Lower lobe of right lung (tissue), 2 donors: ENCODE data around the gene ASTL. TPM values are rescaled to one million over a fixed set of nuclear protein-coding genes. Genes with fewer than 3 reads are reported as not detected.

Source experiments
- ATAC-seq, 2 donors: fragments of 200-7000 bp; cut with Tn5 transposase; one replicate each; pipeline ENCODE4 v1.9.1; 2020 to 2022; ENCODE audit warnings: mild to moderate bottlenecking in 2 of 2, moderate library complexity in 2 of 2
- DNase-seq: peaks from one replicate; pipeline ENCODE4 v3.0.0-alpha.2; 2020
- H3K27ac ChIP-seq: fragments of 200-600 bp; one replicate; pipeline ENCODE4 v1.8.0; 2022
- H3K27me3 ChIP-seq: fragments of 200-600 bp; one replicate; pipeline ENCODE4 v1.8.0; 2022; ENCODE audit warnings: low read depth
- H3K36me3 ChIP-seq: fragments of 200-600 bp; one replicate; pipeline ENCODE4 v1.8.0; 2022; ENCODE audit warnings: mild to moderate bottlenecking
- H3K4me1 ChIP-seq: fragments of 200-600 bp; one replicate; pipeline ENCODE4 v1.8.0; 2022
- H3K4me3 ChIP-seq: fragments of 200-600 bp; one replicate; pipeline ENCODE4 v1.8.0; 2022; ENCODE audit warnings: mild to moderate bottlenecking
- H3K9me3 ChIP-seq: fragments of 200-600 bp; one replicate; pipeline ENCODE4 v1.8.0; 2022
- CTCF ChIP-seq: fragments of 200-600 bp; IDR thresholded peaks from one replicate; pipeline ENCODE4 v1.8.0; 2022; ENCODE audit warnings: antibody characterized with exemption, mild to moderate bottlenecking
- intact Hi-C: fragments of 100-400 bp; cut with DNase I; formaldehyde crosslinking; loops from one replicate; pipeline ENCODE4 v1.11.0; 2022
- total RNA-seq: library from RNA; stranded (reverse); fragmentation: NEBNext Ultra II Directional; extraction: Animal tissue kit (Norgen Biotek cat#: 25700); gene quantifications from one replicate; pipeline ENCODE4 v1.2.1, GENCODE V29; 2021
- donor health status: DM: no; HTN: yes; CAD: no; lungs with severe emphysema.

The ASTL gene
- total RNA-seq, 1 donor from 2014 or later: not detected

GRCh38 chr2:96120991-96121390, 17.3 kb downstream of the ASTL start:
- peaks cover 28% of the 10 kb centered on the region for H3K27me3 ChIP-seq
- no peak for ATAC-seq
- TF ChIP-seq CTCF: no peak
- no peaks in the 10 kb centered on the region for H3K36me3 ChIP-seq
- H3K4me1 ChIP-seq: peaks cover 10% of the 10 kb centered on the region
- no peak overlapping the region for H3K4me3 ChIP-seq
- intact Hi-C loops: no loop called here
- no peaks in the 10 kb centered on the region for H3K9me3 ChIP-seq
- DNase-seq: no peak
- no peak overlapping the region for H3K27ac ChIP-seq

- intact Hi-C loops: no loop called here
- Histone ChIP-seq H3K4me3 (no peak overlapping the region), H3K27me3 (peaks cover 36% of the 10 kb centered on the region), H3K27ac (no peak overlapping the region), H3K36me3 (no peaks in the 10 kb centered on the region), H3K9me3 (no peaks in the 10 kb centered on the region), H3K4me1 (peaks cover 13% of the 10 kb centered on the region)
- no peak for DNase-seq
- no peak for TF ChIP-seq CTCF
- ATAC-seq: no peak
Measured at GRCh38 chr2:96120091-96120720, 18.1 kb downstream of the ASTL start.

DNA sequence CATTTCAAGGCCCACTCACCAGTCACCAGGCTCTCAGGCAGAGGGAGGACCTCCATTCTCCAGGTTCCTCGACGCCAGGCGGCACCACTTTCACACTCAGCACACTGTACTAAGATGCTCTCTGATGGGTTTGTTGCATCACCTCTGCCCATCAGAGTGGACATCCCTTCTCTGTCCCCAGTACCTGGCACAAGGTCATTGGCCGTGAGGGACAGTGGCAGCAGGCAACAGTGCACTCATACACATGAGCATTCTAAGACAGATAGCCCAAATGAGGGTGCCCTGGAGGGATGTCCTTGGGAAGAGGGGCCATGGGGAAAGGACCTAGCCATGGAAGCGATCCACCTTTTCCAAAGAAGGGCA, 18.9 kb downstream of the ASTL start:
- Histone ChIP-seq H3K36me3 (no peaks in the 10 kb centered on the region), H3K4me1 (peaks cover 13% of the 10 kb centered on the region), H3K9me3 (no peaks in the 10 kb centered on the region), H3K27me3 (peaks cover 41% of the 10 kb centered on the region), H3K4me3 (no peak overlapping the region), H3K27ac (no peak overlapping the region)
- ATAC-seq: no peak
- intact Hi-C loops: no loop called here
- DNase-seq: no peak
- TF ChIP-seq CTCF: no peak

- no peak for TF ChIP-seq CTCF
- H3K27ac ChIP-seq: no peak overlapping the region
- no peak overlapping the region for H3K4me3 ChIP-seq
- peaks cover 41% of the 10 kb centered on the region for H3K27me3 ChIP-seq
- peaks cover 13% of the 10 kb centered on the region for H3K4me1 ChIP-seq
- no peaks in the 10 kb centered on the region for H3K36me3 ChIP-seq
- peak; percentile 20 for DNase-seq
- no peaks in the 10 kb centered on the region for H3K9me3 ChIP-seq
- no peak for ATAC-seq
- intact Hi-C loops: no loop called here
Measured at GRCh38 chr2:96118698-96119388, 19.5 kb downstream of the ASTL start.

- no peaks in the 10 kb centered on the region for H3K36me3 ChIP-seq
- peaks cover 41% of the 10 kb centered on the region for H3K27me3 ChIP-seq
- H3K4me3 ChIP-seq: no peak overlapping the region
- no peak overlapping the region for H3K27ac ChIP-seq
- intact Hi-C loops: no loop called here
- H3K9me3 ChIP-seq: no peaks in the 10 kb centered on the region
- ATAC-seq (no peak), DNase-seq (peak; percentile 36)
- H3K4me1 ChIP-seq: peaks cover 13% of the 10 kb centered on the region
- TF ChIP-seq CTCF: no peak
Measured at GRCh38 chr2:96117701-96118588, 20.4 kb downstream of the ASTL start.
